Measurements from ENCODE around the gene TRIM17.

Gene TRIM17

DNA sequence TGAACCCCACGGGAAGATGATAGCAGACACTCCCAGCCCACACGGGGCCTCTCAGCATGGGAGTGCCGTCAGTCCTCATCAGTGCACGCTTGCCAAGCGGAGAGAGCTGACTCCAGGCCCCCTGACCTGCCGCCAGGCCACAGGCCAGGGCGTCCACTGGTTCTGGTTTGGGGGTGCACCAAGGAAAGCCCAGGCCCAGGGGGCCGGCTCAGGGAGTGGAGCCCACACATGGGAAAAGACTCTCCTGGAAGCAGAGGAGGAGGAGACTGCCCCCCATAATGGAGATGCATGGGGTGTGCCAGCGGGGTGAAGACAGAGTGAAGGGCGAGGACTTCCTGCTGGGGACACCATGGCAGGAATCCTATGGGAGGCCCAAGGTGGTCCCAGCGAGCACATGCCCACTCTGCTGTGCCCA lies 16.4 kb downstream of the TRIM17 start:
- no peak for DNase-seq

- no peak for DNase-seq
Observed at GRCh38 chr1:228399531-228400236, 17.0 kb downstream of the TRIM17 start.

GRCh38 chr1:228398741-228399461 lies 17.8 kb downstream of the TRIM17 start:
- no peak for DNase-seq

DNA sequence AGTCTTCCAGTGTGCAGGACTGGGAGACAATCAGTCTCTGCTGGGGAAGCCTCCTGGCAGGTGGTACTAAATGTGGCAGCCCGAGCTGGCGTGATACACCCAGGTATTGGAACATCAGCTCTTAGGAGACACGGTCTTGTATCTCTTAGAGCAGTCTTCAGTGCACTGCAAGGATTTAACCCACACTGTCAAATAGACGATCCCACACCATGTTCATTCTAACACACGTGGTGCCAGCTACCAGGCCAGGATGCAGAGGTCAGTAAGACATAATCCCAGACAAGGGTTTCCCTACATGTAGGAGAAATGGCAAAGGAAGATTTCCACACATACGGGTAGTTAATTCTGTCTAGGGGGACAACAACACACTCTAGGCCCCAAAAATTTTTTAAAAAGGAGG lies 18.7 kb downstream of the TRIM17 start:
- DNase-seq: no peak

GRCh38 chr1:228396770-228397662 lies 19.6 kb downstream of the TRIM17 start:
- DNase-seq: peak; percentile 27

DNA sequence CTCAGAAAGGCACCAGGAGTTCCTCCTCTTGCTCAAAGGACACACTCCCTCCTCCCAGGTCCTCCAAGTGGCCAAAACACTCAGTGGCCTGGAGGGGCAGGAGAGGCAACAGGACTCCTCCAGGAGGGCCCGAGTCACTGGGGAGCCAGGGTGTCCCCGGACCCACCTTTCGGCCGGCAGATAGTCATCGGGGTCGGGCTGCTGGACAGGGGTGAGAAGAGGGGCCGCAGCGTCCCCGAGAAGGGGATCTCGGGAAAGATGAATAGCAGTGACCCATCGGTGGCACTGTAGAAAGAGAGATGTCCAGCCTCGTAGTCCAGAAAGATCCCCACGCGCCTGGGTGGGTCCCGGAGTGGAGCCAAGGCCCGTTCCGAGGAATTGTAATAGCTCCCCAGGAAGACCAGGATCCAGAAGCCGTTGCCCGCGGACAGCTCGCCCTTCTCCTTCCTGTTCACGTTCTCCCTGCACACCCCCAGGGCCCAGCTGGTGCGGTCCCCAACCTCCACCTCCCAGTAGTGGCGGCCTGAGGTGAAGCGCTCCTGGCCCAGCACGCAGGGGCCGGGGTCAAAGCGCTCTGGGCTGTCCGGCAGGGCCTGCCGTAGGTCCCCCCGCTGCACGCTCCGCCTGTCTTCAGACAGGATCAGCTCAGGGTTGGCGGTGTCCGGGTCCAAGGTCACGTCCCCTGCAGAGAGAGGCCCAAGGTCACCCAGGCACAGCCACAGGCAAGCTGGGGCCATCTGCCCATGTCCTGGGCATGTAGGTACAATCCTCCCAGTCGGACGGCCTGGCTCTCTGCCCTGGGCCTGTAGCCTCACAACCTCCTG lies 21.9 kb downstream of the TRIM17 start:
- peak; percentile 4 for DNase-seq

GRCh38 chr1:228393811-228394570 lies 22.7 kb downstream of the TRIM17 start:
- DNase-seq: peak; percentile 1

DNA sequence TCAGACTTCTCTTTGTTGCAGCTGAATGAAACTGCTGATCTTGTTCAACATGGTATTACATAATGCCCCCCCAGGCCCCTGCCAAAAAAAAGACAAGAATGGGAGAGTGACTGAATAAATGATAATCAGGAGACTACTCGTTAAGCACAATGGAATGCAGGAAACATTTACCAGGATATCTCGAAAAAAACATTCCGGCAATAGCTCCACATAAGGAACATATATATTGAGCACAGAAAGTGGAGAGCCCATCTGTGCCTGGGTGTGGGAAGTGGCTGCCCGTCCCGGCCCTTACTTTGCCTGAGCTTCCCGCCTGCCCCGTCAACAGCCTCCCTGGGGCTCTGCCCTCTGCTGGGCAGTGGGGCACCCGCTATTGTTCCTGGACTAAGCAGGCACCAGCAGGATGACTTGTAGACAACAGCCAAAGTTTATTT lies 23.4 kb downstream of the TRIM17 start:
- peak; percentile 19 for DNase-seq

GRCh38 chr1:228392111-228392936 lies 24.3 kb downstream of the TRIM17 start:
- DNase-seq: peak; percentile 2

- DNase-seq: peak; percentile 1
Observed at GRCh38 chr1:228391411-228392020, 25.1 kb downstream of the TRIM17 start.

- no peak for DNase-seq
Observed at GRCh38 chr1:228390649-228391048, 26.0 kb downstream of the TRIM17 start.

DNA sequence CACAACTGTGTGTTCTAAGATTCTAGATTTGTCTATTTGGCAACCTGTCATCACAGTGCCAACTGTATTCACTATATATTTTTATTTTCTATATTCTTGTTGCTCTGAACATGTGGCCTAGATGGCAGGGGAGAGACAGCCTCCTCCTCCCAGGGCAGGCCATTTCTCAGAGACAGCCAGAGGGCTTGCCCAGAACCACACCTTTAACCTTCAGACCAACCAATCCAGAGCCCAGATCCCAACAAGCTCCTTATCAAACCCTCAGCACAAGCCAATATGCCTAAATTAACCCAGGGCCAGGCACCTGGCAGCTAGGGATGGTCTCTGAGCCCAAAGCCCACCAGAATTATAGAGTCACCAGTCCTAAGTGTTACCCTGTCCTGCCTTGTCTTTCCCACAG lies 29.3 kb downstream of the TRIM17 start:
- DNase-seq: peak; percentile 0

DNA sequence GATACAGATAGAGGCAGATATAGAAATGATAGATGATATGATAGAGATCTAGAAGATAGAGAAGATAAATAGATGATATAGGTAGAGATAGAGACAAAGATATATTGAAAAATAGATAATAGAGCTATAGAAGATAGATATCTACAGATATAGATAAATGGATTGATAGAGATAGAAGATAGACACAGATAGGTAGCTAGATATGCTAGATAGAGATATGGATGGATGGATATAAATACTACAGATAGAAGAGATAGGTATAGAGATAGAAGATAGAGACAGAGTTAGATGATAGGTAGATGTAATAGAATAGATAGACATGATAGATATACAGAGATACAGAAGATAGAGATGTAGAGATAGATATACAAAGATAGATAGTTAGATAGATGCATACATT lies 31.4 kb downstream of the TRIM17 start:
- DNase-seq: no peak

- no peak for DNase-seq
Observed at GRCh38 chr1:228383773-228384172, 32.9 kb downstream of the TRIM17 start.

DNA sequence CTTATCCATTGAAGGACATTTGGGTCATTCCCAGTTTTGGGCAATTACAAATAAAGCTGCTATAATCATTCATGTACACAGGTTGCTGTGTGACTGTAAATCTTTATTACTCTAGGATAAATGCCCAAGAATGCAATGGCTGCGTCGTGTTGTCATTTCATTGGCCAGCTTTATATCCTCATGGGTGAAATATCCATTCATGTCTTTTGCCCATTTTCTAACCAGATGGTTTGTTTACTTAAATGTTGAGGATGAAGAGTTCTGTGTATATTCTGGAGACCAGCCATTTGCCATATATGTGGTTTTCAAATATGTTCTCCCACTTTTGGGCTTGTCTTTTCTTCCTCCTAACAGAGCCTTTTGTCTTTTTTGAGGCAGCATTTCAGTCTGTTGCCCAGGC lies 35.3 kb downstream of the TRIM17 start:
- no peak for DNase-seq

DNA sequence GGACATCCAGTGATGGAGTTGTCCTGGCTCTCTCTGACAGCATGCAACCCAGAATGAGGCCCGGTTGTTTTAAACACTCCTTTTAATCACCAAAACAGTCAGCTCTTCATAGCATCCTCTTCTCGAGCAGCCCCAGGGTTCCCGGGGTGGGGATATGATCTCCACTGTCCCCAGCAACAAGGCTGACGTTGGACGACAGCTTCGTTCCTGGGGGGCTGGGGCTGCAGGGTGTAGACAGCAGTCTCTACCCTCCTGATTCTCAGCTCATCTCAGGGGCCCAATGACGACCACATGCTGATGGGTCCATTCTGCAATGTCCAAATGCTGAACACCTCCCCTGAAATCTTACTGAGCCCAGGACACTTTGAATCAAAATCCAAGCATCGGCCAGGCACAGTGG lies 37.0 kb downstream of the TRIM17 start:
- DNase-seq: peak; percentile 2

- DNase-seq: no peak
Observed at GRCh38 chr1:228378873-228379460, 37.7 kb downstream of the TRIM17 start.

- peak; percentile 67 for DNase-seq
Observed at GRCh38 chr1:228378090-228378872, 38.4 kb downstream of the TRIM17 start.

DNA sequence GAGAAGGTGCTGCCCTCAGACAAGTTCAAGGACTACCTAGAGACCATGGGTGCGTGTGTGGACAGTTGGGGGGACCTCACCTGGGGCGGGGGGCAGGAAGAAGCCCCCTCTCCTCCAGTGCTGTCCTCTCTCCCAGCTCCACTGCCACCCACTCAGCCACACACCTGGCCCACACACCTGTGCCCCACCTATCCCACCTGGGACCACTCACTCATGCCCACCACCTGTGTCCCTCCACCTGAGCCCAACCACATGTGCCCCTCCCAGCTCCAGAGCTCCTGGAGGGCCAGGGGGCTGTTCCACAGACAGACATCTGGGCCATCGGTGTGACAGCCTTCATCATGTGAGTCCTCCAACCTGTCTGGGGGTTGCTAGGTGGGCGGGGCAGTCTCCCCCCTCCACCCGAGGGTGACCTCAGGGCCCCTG lies 39.0 kb downstream of the TRIM17 start:
- DNase-seq: no peak
